ENCODE measurements around the gene RELL2.

The RELL2 gene

GRCh38 chr5:141649972-141650371 lies 13.2 kb downstream of the RELL2 start:
- DNase-seq (ENCODE audit: low read depth in 1 of 2, low spot score in 1 of 2) = no peak
- no peak overlapping the region for H3K4me3 ChIP-seq (replicated peaks; ENCODE audit: insufficient read depth, low read length)
- TF ChIP-seq REST (IDR thresholded peaks at IDR 0.05; ENCODE audit: insufficient replicate concordance, low read depth) = no peak
- no peak for TF ChIP-seq CTCF (IDR thresholded peaks at IDR 0.05; ENCODE audit: insufficient read depth, low read length)
- no peak for TF ChIP-seq POLR2AphosphoS5 (IDR thresholded peaks at IDR 0.05; ENCODE audit: low read depth)
- H3K27ac ChIP-seq (replicated peaks) = no peak overlapping the region
- no peaks in the 10 kb centered on the region for H3K27me3 ChIP-seq (ENCODE audit: insufficient read depth, poor library complexity, severe bottlenecking)

GRCh38 chr5:141650851-141651727 lies 14.3 kb downstream of the RELL2 start, which contains the start of gene FCHSD1:
TSS of gene FCHSD1 (minus strand) at chr5:141651418. CDS start at chr5:141651368, 50 bp downstream.
- no peak; the same call in 1 of the 2 replicates for TF ChIP-seq POLR2AphosphoS5 (IDR thresholded peaks at IDR 0.05; ENCODE audit: low read depth)
- 0 out of 2 replicates have a peak, but pooled peaks have one; percentile 10 for TF ChIP-seq SPI1 (IDR thresholded peaks at IDR 0.05; ENCODE audit: borderline replicate concordance, low read depth)
- Histone ChIP-seq H3K27me3 (ENCODE audit: insufficient read depth, poor library complexity, severe bottlenecking) (no peaks in the 10 kb centered on the region), H3K27ac (replicated peaks) (peak within 1 kb of the TSS; percentile 41), H3K4me3 (replicated peaks; ENCODE audit: insufficient read depth, low read length) (peak within 1 kb of the TSS; percentile 65)
- peak; percentile 78 to 81 for DNase-seq (ENCODE audit: low read depth in 1 of 2, low spot score in 1 of 2)

GRCh38 chr5:141651728-141652105 lies 14.9 kb downstream of the RELL2 start:
- peak overlapping the region; percentile 41 for H3K27ac ChIP-seq (replicated peaks)
- TF ChIP-seq GABPA (IDR thresholded peaks at IDR 0.05; ENCODE audit: low read depth) (no peak), CTCF (IDR thresholded peaks at IDR 0.05; ENCODE audit: insufficient read depth, low read length) (no peak), SPI1 (IDR thresholded peaks at IDR 0.05; ENCODE audit: borderline replicate concordance, low read depth) (no peak), POLR2AphosphoS5 (IDR thresholded peaks at IDR 0.05; ENCODE audit: low read depth) (no peak), REST (IDR thresholded peaks at IDR 0.05; ENCODE audit: insufficient replicate concordance, low read depth) (no peak)
- peak overlapping the region; percentile 65 for H3K4me3 ChIP-seq (replicated peaks; ENCODE audit: insufficient read depth, low read length)
- DNase-seq (ENCODE audit: low read depth in 1 of 2, low spot score in 1 of 2) = no peak
- no peaks in the 10 kb centered on the region for H3K27me3 ChIP-seq (ENCODE audit: insufficient read depth, poor library complexity, severe bottlenecking)

- TF ChIP-seq SPI1 (IDR thresholded peaks at IDR 0.05; ENCODE audit: borderline replicate concordance, low read depth) (no peak), POLR2AphosphoS5 (IDR thresholded peaks at IDR 0.05; ENCODE audit: low read depth) (no peak), GABPA (IDR thresholded peaks at IDR 0.05; ENCODE audit: low read depth) (no peak), REST (IDR thresholded peaks at IDR 0.05; ENCODE audit: insufficient replicate concordance, low read depth) (no peak), CTCF (IDR thresholded peaks at IDR 0.05; ENCODE audit: insufficient read depth, low read length) (no peak)
- Histone ChIP-seq H3K27ac (replicated peaks) (no peak overlapping the region), H3K27me3 (ENCODE audit: insufficient read depth, poor library complexity, severe bottlenecking) (no peaks in the 10 kb centered on the region), H3K4me3 (replicated peaks; ENCODE audit: insufficient read depth, low read length) (no peak overlapping the region)
- no peak for DNase-seq (ENCODE audit: low read depth in 1 of 2, low spot score in 1 of 2)
These were observed 17.5 kb downstream of the RELL2 start for GRCh38 chr5:141654298-141654697.
